NCI-H524 (cell line): ENCODE measurements around the gene ATP8A2.

ENCODE experiments used
- DNase-seq, 2 experiments: peaks; one replicate each; lab custom pipeline; 2025; lab: John Stamatoyannopoulos, UW

Gene ATP8A2

GRCh38 chr13:25731536-25731935 lies 359.8 kb downstream of the ATP8A2 start:
- DNase-seq: no peak

- no peak for DNase-seq
Observed at GRCh38 chr13:25732111-25732865, 360.5 kb downstream of the ATP8A2 start.

GRCh38 chr13:25733001-25733491 lies 361.3 kb downstream of the ATP8A2 start:
- no peak for DNase-seq

- no peak for DNase-seq
Observed at GRCh38 chr13:25733696-25734435, 362.1 kb downstream of the ATP8A2 start.

GRCh38 chr13:25738342-25739196 lies 366.8 kb downstream of the ATP8A2 start:
- DNase-seq: peak in 1 of 2 experiments; percentile 46

GRCh38 chr13:25739376-25739775 lies 367.6 kb downstream of the ATP8A2 start:
- no peak for DNase-seq

GRCh38 chr13:25741796-25742195 lies 370.0 kb downstream of the ATP8A2 start:
- no peak for DNase-seq

GRCh38 chr13:25742220-25742619 lies 370.4 kb downstream of the ATP8A2 start:
- DNase-seq: no peak

- DNase-seq: no peak
Observed at GRCh38 chr13:25743421-25743820, 371.6 kb downstream of the ATP8A2 start.

- DNase-seq: peak; percentile 12 to 80
Observed at GRCh38 chr13:25744178-25744577, 372.4 kb downstream of the ATP8A2 start.

- DNase-seq: no peak
Observed at GRCh38 chr13:25746131-25746530, 374.4 kb downstream of the ATP8A2 start.

GRCh38 chr13:25752957-25753551 lies 381.3 kb downstream of the ATP8A2 start:
- DNase-seq: no peak

GRCh38 chr13:25753976-25754375 lies 382.2 kb downstream of the ATP8A2 start:
- no peak for DNase-seq

- no peak for DNase-seq
Observed at GRCh38 chr13:25756251-25756650, 384.5 kb downstream of the ATP8A2 start.

GRCh38 chr13:25756912-25757311 lies 385.1 kb downstream of the ATP8A2 start:
- no peak for DNase-seq

GRCh38 chr13:25761041-25761440 lies 389.3 kb downstream of the ATP8A2 start:
- no peak for DNase-seq

GRCh38 chr13:25762281-25762680 lies 390.5 kb downstream of the ATP8A2 start:
- peak in 1 of 2 experiments; percentile 23 for DNase-seq

- no peak for DNase-seq
Observed at GRCh38 chr13:25762795-25763377, 391.1 kb downstream of the ATP8A2 start.

- DNase-seq: no peak
Observed at GRCh38 chr13:25764378-25764777, 392.6 kb downstream of the ATP8A2 start.

GRCh38 chr13:25765266-25765665 lies 393.5 kb downstream of the ATP8A2 start:
- DNase-seq: peak; percentile 76 to 94

GRCh38 chr13:25766576-25766975 lies 394.8 kb downstream of the ATP8A2 start:
- no peak for DNase-seq
